ENCODE results near the gene TEC.
A peak's percentile ranks its signal among the peaks of the same experiment; 100 is the strongest.
"Not testable (repeated sequence)": the region's sequence is repeated elsewhere in the genome, so short reads cannot be mapped to it uniquely, and the experiment has no call there.

TEC gene

DNA sequence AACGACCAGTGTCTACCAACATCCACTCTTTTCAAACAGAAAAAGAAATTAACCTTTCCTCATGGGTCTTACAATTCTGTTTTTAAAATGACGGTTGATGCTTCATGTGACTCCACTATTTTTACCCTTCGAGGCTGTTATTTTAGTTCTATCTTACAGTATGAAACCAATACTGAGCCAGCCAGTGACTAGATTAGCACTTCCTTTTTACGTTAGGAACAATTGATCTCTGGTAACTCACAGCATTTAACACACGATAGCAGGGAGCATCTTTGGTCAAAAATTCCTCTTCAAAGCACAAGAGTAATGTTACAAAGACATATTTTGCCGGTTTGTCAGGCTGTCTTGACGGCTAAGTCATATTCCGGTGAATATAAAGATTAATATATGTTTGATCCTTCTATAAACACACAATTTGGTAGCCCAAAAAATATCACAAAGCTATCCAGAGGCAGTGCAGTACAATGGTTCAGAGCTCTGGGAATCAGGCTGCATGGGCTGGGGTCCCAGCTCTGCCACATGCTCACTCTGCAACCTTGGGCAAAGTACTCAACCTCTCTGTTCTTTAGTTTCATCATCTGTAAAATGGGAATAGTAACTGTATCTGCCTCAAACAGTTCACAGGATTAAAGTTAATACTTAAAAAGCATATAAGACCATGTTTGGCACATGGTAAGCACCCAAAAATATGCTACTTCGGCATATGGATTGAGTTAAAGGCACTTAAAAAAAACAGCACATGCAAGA is 72.7 kb downstream of the TEC start:
- no peak for DNase-seq (ENCODE audit: low read depth)

GRCh38 chr4:48195853-48196252 is 73.8 kb downstream of the TEC start:
- no peak for DNase-seq (ENCODE audit: low read depth)

DNA sequence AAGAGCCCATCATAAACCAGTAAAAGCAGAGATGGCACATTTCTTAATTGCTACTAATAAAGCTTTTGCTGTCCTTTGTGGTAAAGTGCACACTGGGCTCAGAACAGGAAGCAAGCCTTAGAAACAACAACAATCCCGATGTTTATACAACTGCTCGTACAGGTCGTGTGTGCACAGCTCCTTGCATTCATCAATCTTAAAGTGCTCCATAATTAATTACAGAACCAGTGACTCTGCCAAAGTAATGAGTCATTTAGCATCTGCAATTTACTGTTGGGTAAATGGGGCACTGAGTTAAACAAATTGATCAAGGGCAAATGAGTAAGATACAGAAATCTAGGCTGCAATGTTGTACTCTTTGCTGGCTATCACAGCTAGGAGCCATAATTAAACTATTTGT is 74.3 kb downstream of the TEC start:
- peak; percentile 39 for DNase-seq (ENCODE audit: low read depth)

DNA sequence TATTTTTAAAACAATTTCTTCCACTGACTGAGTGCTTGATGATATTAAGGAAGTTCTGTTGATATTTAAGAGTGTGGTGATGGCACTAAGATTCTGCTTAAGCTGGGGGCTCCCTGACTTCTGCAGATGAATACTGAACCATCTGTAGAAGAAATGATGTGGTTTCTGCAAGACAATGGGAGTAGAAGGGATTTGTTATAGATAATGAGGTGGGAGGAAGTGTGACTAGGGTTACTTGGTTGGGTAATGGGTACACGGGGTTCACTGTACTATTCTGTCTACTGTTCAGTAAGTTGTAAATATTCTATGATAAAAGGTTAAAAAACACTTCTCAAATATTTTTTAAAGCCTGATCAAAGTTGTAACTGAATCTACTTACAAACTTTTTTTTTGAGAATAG is 74.7 kb downstream of the TEC start:
- DNase-seq (ENCODE audit: low read depth) = no peak

- no peak for DNase-seq (ENCODE audit: low read depth)
Observed at GRCh38 chr4:48193921-48194468, 75.6 kb downstream of the TEC start.

DNA sequence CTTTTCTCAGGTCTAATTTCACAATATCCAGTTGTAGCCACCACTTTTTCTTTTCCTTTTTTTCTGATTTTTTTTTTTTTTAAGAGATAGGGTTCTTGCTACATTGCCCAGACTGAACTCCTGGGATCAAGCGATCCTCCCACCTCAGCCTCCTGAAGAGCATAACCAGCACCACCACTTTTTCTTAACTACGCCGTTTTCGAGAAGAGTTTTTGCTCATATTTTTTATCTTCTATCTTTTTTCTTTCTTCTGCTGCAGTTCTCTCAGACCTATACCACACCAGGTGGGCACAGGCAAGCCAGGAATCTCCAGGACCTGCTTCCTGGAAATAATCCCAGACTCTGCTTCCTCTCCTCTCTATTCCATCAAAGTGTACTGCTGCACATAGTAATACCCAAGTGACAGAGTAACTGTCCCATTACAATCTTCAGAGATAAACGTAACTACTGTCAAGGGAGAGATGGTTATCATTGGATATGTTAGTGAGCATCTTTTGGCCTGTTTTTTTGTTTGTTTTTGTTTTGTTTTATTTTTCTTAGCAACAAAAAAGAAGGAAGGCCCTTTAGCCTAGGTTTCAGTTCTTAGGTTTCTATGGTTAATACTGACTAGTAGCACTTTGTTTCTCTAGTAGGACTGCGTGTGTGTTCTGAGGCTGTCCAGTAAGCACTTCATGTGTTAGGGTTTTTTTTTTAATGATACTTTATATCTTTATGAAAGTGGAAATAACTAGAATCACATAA is 76.4 kb downstream of the TEC start:
- no peak for DNase-seq (ENCODE audit: low read depth)

GRCh38 chr4:48191758-48192157 is 77.9 kb downstream of the TEC start:
- DNase-seq (ENCODE audit: low read depth) = no peak

DNA sequence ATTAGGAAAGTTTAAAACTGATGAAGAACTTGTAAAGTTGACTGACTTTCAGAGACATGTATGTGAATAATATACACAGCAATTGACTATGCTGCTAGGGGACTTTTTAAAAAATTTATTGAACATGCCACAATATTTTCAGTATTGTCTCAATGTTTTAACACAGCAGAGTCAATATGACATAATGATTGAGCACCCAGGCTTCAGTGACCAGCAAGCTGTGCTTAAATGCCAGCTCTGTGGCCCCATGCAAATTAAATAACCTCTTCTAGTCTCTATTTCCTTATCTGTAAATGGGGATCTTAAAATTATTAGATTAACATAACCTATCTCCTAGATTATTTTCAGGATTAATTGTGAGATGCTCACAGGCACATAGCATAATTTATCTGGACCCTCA is 78.8 kb downstream of the TEC start:
- no peak for DNase-seq (ENCODE audit: low read depth)

DNA sequence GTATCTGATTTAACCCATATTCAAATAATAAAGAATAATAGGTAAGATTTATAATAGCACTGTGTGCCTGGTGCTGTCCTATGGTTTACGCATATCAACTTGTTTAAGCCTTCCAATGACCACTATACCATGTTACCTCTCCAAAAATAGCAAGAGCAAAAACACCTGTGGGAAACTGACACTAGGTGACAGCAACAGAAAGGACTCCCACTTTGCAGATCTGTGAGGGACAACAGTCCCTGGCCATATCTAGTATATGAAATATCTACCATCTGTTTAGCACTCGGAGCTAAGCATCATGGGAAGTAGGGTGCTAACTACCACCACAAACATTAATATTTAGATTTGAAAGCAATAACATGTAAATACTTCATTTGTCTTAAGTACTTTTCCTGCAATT is 79.9 kb downstream of the TEC start:
- no peak for DNase-seq (ENCODE audit: low read depth)

DNA sequence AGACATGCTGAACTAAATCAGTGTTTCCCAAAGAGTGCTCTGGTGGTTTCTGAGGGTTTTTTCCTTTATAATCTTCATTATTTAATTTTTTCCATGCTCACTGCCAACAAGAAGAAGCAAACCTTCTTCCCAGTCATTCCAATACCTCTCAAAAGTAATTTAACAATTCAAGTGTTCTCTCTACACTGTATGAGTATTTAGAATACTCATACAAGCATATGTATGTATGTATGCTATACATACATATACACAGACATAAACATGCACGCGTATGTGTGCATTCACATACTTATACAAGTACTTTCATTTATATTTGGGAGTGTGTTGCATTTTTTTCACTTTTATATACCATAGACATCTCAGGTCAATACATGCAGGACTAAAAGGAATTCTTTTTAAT is 81.2 kb downstream of the TEC start:
- DNase-seq (ENCODE audit: low read depth) = no peak

DNA sequence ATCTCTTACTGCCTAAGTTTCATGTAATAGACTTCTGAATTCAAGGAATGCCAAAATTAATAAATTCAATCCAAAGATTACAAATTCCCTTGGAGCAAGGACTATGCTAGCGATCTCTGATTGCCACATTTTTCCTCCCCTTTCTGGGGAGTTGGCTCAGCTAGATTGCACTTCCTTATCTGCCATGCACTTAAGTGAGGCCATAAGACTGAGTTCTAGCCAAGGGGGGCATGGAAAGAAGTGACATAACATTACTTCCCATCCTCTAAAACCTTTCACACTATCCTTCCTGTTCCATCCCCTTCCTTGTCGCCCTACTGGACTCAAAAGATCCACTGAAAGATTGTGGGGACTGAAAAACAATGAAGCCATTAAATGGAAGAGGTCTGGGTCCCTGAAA is 81.8 kb downstream of the TEC start:
- no peak for DNase-seq (ENCODE audit: low read depth)

DNA sequence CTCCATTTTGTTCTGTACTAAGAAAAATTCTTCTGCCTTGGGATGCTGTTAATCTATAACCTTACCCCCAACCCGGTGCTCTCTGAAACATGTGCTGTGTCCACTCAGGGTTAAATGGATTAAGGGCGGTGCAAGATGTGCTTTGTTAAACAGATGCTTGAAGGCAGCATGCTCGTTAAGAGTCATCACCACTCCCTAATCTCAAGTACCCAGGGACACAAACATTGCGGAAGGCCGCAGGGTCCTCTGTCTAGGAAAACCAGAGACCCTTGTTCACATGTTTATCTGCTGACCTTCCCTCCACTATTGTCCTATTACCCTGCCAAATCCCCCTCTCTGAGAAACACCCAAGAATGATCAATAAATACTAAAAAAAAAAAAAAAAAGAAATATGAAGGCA is 82.6 kb downstream of the TEC start:
- not testable (repeated sequence) for DNase-seq (ENCODE audit: low read depth)

- DNase-seq (ENCODE audit: low read depth) = not testable (repeated sequence)
Observed at GRCh38 chr4:48186394-48186793, 83.2 kb downstream of the TEC start.

GRCh38 chr4:48184882-48185281 is 84.8 kb downstream of the TEC start:
- DNase-seq (ENCODE audit: low read depth) = no peak

DNA sequence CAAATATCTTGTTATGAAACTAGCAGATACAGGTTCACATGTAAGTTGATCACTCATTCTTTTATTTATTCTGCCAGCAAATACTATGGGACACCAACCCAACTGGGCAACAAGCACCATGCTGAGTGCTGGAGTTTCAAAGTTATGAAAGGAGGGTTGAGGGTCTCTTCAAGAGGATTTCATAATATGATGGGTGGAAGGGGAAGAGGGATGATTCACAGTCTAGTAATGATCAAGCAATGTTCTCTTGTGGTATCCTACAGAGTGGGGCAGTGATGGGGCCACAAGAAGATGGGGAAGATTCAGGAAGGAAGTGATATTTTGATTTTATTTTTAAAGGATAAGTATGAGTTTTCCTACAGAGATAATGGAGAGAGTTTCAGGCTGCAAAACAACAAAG is 89.4 kb downstream of the TEC start:
- DNase-seq (ENCODE audit: low read depth) = peak; percentile 63

DNA sequence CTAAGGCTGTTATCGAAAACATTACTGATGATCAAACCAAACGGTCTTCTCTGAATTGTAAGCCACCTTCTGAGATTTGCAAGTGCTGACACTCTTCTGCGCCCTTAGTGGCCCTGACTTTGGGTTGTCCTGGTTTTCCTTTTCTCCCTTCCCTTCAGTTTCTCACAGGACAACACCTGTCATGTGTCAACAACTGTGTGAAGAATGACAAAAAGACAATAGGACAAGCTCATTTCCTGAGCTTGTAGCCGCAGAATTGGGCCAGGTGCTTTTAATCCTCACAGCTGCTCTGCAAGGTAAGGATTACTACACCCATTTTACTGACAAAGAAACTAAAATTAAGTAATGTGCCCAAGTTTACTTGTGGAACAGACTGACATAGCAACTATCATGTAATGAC is 90.7 kb downstream of the TEC start:
- no peak for DNase-seq (ENCODE audit: low read depth)

DNA sequence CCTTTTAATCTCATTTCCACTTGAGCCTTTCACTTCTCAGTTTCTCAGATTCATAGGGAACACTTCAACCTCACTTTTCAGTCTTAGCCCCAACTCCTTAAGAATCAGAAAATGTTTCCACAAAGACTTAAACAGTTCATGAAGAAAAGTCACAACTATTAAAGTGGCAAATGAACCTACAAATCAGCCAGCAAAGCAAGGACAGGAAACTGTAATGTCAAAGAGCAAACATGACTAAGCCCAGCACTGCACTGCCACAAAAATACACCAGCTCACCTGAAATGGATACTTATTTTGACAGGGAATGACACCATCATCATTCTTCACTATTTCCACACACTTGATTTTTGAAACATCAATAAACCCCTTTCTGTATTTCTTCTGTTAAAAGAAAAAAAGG is 93.8 kb downstream of the TEC start:
- no peak for DNase-seq (ENCODE audit: low read depth)

GRCh38 chr4:48175328-48175727 is 94.3 kb downstream of the TEC start:
- no peak for DNase-seq (ENCODE audit: low read depth)

DNA sequence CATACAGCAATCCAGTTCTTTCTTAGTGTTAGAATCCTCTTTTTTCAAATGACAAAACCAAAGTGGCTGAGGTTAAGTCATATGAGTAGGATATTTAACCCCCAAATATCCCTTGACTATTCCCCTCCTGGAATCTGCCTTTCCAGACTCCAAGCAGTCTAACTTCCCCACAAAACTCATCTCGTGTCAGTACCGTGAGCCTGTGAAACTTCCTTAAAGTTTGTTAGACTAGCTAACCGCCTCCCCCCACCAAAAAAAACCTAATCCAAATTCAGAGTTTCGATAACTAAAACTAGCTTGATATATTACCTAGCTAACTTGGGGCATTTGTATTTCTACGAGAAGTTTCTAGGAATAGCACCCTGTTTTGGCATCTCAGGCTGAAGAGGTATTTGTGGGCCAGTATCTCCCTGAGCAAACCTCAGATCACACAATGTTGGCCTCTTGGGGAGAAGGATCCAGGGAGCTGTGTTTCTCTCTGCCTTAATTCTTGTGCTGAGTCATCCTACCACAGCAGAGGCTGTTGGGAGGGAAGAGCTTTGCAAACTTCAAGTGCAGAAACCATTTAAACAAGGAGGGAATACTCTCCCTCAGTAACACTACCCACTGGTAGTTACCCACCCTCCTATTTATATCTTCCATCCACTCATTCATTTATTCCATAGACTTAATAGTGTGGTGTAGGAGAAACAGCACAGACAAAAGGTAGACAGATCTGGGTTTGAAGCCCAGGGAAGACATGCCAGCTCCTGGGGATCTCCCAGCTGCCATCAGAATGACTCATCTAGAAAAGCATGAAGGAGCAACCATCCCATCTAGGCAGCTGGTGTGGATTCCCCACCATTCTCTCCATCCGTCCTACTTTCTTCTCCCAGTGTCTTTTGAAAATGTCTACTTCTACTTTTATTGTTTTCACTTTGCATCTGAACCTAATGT is 96.3 kb downstream of the TEC start:
- peak; percentile 86 for DNase-seq (ENCODE audit: low read depth)

GRCh38 chr4:48172651-48173050 is 97.0 kb downstream of the TEC start:
- no peak for DNase-seq (ENCODE audit: low read depth)

DNA sequence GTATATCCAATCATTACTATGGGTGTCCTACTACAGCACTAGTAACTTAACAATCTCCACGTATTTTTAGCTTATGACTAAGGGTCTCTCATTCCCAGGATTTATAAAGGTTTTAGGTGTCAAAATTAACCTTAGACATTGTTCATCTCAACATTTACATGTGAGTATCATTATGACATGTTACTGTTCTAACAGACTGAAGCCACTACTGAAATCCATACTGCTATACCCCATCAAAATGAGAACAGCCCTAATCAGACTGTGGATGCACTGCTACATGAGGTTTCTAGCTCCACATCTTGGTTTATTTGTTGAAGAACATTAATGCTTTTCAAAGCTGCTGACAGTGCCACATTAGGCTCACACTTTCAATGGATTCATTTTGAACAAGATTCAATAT is 100.0 kb downstream of the TEC start:
- DNase-seq (ENCODE audit: low read depth) = no peak

- peak; percentile 78 for DNase-seq (ENCODE audit: low read depth)
Observed at GRCh38 chr4:48167538-48168263, 101.9 kb downstream of the TEC start.
